Measurements from ENCODE around the gene SIN3B. TPM values are rescaled to one million over a fixed set of nuclear protein-coding genes. Genes with fewer than 3 reads are reported as not detected.
A peak's percentile ranks its signal among the peaks of the same experiment; 100 is the strongest.

SIN3B gene
- total RNA-seq, 1 donor from 2014 or later, result 59.8 TPM

DNA sequence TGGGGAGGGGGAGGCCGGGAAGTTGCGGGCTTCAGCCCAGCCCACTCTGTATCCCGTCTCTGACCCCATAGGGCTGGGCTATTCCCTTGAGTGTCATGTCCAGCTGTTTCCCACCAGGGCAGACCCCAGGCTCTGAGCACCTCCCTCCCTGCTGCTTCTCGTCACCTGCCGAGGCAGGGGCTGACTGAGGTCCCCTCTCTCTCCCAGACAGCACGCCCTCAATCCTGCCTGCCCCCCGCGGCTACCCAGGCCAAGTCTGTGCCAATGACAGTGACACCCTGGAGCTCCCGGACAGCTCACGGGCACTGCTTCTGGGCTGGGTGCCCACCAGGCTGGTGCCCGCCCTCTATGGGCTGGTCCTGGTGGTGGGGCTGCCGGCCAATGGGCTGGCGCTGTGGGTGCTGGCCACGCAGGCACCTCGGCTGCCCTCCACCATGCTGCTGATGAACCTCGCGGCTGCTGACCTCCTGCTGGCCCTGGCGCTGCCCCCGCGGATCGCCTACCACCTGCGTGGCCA, 60.2 kb downstream of the SIN3B start:
- peak overlapping the region; percentile 40 for H3K4me3 ChIP-seq
- ATAC-seq (peak; percentile 19), DNase-seq (no peak)

DNA sequence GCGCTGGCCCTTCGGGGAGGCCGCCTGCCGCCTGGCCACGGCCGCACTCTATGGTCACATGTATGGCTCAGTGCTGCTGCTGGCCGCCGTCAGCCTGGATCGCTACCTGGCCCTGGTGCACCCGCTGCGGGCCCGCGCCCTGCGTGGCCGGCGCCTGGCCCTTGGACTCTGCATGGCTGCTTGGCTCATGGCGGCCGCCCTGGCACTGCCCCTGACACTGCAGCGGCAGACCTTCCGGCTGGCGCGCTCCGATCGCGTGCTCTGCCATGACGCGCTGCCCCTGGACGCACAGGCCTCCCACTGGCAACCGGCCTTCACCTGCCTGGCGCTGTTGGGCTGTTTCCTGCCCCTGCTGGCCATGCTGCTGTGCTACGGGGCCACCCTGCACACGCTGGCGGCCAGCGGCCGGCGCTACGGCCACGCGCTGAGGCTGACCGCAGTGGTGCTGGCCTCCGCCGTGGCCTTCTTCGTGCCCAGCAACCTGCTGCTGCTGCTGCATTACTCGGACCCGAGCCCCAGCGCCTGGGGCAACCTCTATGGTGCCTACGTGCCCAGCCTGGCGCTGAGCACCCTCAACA, 60.8 kb downstream of the SIN3B start:
- H3K4me1 ChIP-seq, result peaks cover 19% of the 10 kb centered on the region
- no peaks in the 10 kb centered on the region for H3K9me3 ChIP-seq
- DNase-seq (no peak), ATAC-seq (no peak)
- no peaks in the 10 kb centered on the region for H3K36me3 ChIP-seq
- no peaks in the 10 kb centered on the region for H3K27me3 ChIP-seq
- intact Hi-C loops (cut with DNase I), result no loop called here
- TF ChIP-seq, protein P1, sequence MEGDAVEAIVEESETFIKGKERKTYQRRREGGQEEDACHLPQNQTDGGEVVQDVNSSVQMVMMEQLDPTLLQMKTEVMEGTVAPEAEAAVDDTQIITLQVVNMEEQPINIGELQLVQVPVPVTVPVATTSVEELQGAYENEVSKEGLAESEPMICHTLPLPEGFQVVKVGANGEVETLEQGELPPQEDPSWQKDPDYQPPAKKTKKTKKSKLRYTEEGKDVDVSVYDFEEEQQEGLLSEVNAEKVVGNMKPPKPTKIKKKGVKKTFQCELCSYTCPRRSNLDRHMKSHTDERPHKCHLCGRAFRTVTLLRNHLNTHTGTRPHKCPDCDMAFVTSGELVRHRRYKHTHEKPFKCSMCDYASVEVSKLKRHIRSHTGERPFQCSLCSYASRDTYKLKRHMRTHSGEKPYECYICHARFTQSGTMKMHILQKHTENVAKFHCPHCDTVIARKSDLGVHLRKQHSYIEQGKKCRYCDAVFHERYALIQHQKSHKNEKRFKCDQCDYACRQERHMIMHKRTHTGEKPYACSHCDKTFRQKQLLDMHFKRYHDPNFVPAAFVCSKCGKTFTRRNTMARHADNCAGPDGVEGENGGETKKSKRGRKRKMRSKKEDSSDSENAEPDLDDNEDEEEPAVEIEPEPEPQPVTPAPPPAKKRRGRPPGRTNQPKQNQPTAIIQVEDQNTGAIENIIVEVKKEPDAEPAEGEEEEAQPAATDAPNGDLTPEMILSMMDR (IDR thresholded peaks at IDR 0.05), result no peak
- peak overlapping the region; percentile 70 for H3K27ac ChIP-seq
- H3K4me3 ChIP-seq, result peak overlapping the region; percentile 40

More for the DNA sequence above, 60.2 kb downstream of the SIN3B start:
- peak overlapping the region; percentile 70 for H3K27ac ChIP-seq
- H3K9me3 ChIP-seq, result no peaks in the 10 kb centered on the region
- intact Hi-C loops (cut with DNase I), result no loop called here
- H3K27me3 ChIP-seq, result no peaks in the 10 kb centered on the region
- H3K36me3 ChIP-seq, result no peaks in the 10 kb centered on the region
- TF ChIP-seq, protein P1 (IDR thresholded peaks at IDR 0.05), result no peak
- H3K4me1 ChIP-seq, result peaks cover 19% of the 10 kb centered on the region

GRCh38 chr19:16890461-16891184, 61.4 kb downstream of the SIN3B start:
- peaks cover 19% of the 10 kb centered on the region for H3K4me1 ChIP-seq
- DNase-seq, result no peak
- H3K36me3 ChIP-seq, result no peaks in the 10 kb centered on the region
- TF ChIP-seq, protein P1 (IDR thresholded peaks at IDR 0.05), result no peak
- H3K27ac ChIP-seq, result peak overlapping the region; percentile 70
- intact Hi-C loops (cut with DNase I), result no loop called here
- ATAC-seq, result no peak
- no peaks in the 10 kb centered on the region for H3K9me3 ChIP-seq
- H3K27me3 ChIP-seq, result no peaks in the 10 kb centered on the region
- H3K4me3 ChIP-seq, result peak overlapping the region; percentile 40

DNA sequence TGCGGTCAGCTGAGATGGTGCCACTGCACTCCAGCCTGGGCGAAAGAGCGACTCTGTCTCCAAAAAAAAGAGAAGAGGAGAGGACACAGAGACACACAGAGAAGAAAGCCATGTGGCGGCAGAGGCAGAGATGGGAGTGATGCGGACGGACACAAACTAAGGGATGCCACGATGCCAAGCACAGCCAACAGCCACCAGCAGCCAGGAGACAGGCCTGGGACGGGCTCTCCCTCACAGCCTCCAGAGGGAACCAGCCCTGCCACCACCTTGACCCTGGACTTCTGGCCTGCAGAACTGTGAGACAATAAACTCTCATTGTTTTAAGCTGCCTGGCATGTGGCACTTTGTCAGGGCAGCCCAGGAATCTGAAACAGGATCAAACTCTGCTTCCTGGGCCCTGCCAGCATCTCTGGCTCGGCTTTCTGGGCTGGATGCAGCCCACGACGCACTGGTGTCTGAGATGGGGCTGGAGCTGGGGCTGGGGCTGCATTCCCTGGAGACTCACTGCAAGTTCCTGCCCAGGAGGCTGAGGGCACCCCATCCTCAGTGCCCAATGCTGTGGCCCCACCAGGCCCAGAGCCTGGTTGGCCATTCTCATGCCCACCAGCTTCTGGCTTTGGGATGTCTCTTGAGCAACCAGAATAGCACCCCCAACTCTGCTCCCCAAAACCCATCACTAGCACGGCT, 62.6 kb downstream of the SIN3B start:
- Histone ChIP-seq H3K4me3 (no peak overlapping the region), H3K36me3 (no peaks in the 10 kb centered on the region), H3K27ac (no peak overlapping the region), H3K4me1 (peaks cover 20% of the 10 kb centered on the region), H3K9me3 (no peaks in the 10 kb centered on the region), H3K27me3 (no peaks in the 10 kb centered on the region)
- ATAC-seq (no peak), DNase-seq (no peak)
- TF ChIP-seq, protein P1 (IDR thresholded peaks at IDR 0.05), result no peak
- intact Hi-C loops (cut with DNase I), result no loop called here

- H3K36me3 ChIP-seq, result no peaks in the 10 kb centered on the region
- H3K27me3 ChIP-seq, result no peaks in the 10 kb centered on the region
- H3K4me3 ChIP-seq, result no peak overlapping the region
- ATAC-seq (no peak), DNase-seq (no peak)
- peaks cover 20% of the 10 kb centered on the region for H3K4me1 ChIP-seq
- TF ChIP-seq, protein P1 (IDR thresholded peaks at IDR 0.05), result no peak
- H3K27ac ChIP-seq, result no peak overlapping the region
- intact Hi-C loops (cut with DNase I), result no loop called here
- H3K9me3 ChIP-seq, result no peaks in the 10 kb centered on the region
Measured at GRCh38 chr19:16892436-16892835, 63.2 kb downstream of the SIN3B start.
